ENCODE results near the gene MRPL11. TPM values are rescaled to one million over a fixed set of nuclear protein-coding genes. Genes with fewer than 3 reads are reported as not detected.

Gene MRPL11
- total and polyA plus RNA-seq, 2 of the 13 experiments (the other 11 are each of a cell fraction or from before 2014, with no cell fraction given): 72.9 to 176 TPM

DNA sequence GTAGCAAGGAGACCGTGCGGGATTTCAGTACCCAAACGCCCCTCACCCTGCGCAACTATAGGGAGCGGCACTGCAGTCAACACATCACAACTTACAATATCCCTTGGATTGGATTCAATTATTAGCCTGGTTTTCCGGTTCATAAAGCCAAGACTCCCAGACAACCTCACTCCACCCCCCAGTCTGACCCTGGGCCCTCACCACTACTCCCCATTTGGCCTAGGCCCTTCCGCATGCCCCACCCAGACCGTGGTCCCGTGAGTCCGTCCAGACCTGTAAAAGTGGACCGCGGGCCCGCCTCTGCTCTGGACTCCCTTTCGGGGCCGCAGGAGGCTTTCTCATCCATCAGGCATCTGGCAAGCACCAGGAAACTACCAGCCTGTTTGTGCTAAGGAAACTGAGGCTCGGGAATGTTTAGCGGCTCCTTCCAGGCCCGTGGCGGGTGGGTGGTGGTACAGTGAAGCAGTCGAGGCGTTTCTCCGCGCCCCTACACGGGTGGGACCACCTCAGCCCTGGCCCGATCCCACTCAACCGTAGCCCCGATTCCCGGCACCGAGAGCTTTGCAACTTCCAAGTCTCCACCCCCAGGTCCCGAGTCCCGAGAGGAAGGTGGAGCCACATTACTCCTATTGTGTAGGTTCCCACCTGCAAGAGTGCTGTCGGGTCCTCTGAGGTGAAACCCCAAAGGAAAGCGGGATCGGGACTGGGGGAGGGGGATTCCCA, 40.9 kb upstream of the MRPL11 start:
- DNase-seq (ENCODE audit: low spot score) (peak; percentile 71), FAIRE-seq (no peak), ATAC-seq (peak; percentile 55)
- Histone ChIP-seq H3K4me1 (ENCODE audit: insufficient read depth, low read length) (peaks cover 50% of the 10 kb centered on the region), H2AFZ (ENCODE audit: low read length) (no peak overlapping the region), H3K9me3 (ENCODE audit: low read length) (no peaks in the 10 kb centered on the region), H3K27ac (ENCODE audit: extremely low read length, insufficient read depth, low read length) (peak overlapping the region; percentile 87), H3K27me3 (ENCODE audit: control insufficient read depth in 1 of 2, insufficient read depth in 2 of 2, low read length in 2 of 2) (no peaks in the 10 kb centered on the region), H3K4me2 (ENCODE audit: low read depth, low read length) (peak overlapping the region; percentile 84), H3K9ac (ENCODE audit: insufficient read depth, low read depth, low read length) (peak overlapping the region; percentile 94), H4K20me1 (ENCODE audit: insufficient read depth, low read length) (no peaks in the 10 kb centered on the region; the same call in 1 of the 2 replicates), H3K79me2 (ENCODE audit: insufficient read depth, low read length) (peaks cover 2% of the 10 kb centered on the region), H3K36me3 (replicated peaks in 1 of 2; ENCODE audit: control insufficient read depth in 1 of 2, insufficient read depth in 2 of 2, low read length in 2 of 2) (no peaks in the 10 kb centered on the region; a peak in 2 of 5 replicates), H3K4me3 (replicated peaks in 1 of 3; ENCODE audit: insufficient read depth in 1 of 3, low read depth in 2 of 3, low read length in 3 of 3) (peak overlapping the region; percentile 70 to 93 (median 92))
- WGBS (ENCODE audit: low lambda C conversion rate): 4% methylated on average over 16 of the region's 34 CpGs
- TSS peak; percentile 88 for BruUV-seq (replicated peaks)
- in situ Hi-C loops (cut with HindIII; ENCODE audit: extremely low pct_ligation_motif_present, low pct_unique_long_range_greater_than_20kb): no loop called here
- CTCF ChIA-PET (ENCODE audit: low intra/inter-chr PET ratio, low total read pairs): interaction anchor here (2.8 kb wide), 1 partner anchor 71 kb away, joined by 28 read pairs; no protein-coding TSS in a partner anchor
- POLR2A ChIA-PET: interaction anchor here (0.5 to 1.8 kb wide), 24 partner anchors 9 to 575 kb away, joined by 3 to 48 read pairs (median 6); partner anchors contain the start of genes ACTN3, BBS1, MRPL11 and PELI3
- intact Hi-C loops (cut with micrococcal nuclease; ENCODE audit: unreplicated experiment): loop anchor here (1.0 kb wide), 1 partner anchor 67 kb away; the partner anchor contains the start of genes ACTN3 and ZDHHC24
- TF ChIP-seq, protein P1, sequence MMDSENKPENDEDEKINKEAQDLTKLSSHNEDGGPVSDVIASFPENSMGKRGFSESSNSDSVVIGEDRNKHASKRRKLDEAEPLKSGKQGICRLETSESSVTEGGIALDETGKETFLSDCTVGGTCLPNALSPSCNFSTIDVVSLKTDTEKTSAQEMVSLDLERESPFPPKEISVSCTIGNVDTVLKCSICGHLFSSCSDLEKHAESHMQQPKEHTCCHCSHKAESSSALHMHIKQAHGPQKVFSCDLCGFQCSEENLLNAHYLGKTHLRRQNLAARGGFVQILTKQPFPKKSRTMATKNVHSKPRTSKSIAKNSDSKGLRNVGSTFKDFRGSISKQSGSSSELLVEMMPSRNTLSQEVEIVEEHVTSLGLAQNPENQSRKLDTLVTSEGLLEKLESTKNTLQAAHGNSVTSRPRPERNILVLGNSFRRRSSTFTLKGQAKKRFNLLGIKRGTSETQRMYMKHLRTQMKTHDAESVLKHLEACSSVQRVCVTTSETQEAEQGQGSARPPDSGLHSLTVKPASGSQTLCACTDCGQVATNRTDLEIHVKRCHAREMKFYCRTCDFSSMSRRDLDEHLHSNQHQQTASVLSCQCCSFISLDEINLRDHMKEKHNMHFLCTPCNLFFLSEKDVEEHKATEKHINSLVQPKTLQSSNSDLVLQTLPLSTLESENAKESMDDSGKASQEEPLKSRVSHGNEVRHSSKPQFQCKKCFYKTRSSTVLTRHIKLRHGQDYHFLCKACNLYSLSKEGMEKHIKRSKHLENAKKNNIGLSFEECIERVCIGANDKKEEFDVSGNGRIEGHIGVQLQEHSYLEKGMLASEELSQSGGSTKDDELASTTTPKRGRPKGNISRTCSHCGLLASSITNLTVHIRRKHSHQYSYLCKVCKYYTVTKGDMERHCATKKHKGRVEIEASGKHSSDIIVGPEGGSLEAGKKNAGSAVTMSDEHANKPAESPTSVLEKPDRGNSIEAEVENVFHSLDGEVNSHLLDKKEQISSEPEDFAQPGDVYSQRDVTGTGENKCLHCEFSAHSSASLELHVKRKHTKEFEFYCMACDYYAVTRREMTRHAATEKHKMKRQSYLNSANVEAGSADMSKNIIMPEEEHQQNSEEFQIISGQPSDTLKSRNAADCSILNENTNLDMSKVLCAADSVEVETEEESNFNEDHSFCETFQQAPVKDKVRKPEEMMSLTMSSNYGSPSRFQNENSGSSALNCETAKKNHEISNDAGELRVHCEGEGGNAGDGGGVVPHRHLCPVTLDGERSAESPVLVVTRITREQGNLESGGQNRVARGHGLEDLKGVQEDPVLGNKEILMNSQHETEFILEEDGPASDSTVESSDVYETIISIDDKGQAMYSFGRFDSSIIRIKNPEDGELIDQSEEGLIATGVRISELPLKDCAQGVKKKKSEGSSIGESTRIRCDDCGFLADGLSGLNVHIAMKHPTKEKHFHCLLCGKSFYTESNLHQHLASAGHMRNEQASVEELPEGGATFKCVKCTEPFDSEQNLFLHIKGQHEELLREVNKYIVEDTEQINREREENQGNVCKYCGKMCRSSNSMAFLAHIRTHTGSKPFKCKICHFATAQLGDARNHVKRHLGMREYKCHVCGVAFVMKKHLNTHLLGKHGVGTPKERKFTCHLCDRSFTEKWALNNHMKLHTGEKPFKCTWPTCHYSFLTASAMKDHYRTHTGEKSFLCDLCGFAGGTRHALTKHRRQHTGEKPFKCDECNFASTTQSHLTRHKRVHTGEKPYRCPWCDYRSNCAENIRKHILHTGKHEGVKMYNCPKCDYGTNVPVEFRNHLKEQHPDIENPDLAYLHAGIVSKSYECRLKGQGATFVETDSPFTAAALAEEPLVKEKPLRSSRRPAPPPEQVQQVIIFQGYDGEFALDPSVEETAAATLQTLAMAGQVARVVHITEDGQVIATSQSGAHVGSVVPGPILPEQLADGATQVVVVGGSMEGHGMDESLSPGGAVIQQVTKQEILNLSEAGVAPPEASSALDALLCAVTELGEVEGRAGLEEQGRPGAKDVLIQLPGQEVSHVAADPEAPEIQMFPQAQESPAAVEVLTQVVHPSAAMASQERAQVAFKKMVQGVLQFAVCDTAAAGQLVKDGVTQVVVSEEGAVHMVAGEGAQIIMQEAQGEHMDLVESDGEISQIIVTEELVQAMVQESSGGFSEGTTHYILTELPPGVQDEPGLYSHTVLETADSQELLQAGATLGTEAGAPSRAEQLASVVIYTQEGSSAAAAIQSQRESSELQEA (CRISPR knock-in tag; IDR thresholded peaks at IDR 0.05; ENCODE audit: not compliant biosample characterization): peak; percentile 27
- no peak for TF ChIP-seq ZBTB34 (CRISPR knock-in tag; IDR thresholded peaks at IDR 0.05)
- peak; percentile 31; the same call in 1 of the 2 replicates for TF ChIP-seq ZBTB20 (CRISPR knock-in tag; IDR thresholded peaks at IDR 0.05; ENCODE audit: borderline replicate concordance, low read depth)
- peak; percentile 28; the same call in 1 of the 2 replicates for TF ChIP-seq ZFP82 (CRISPR knock-in tag; IDR thresholded peaks at IDR 0.05; ENCODE audit: borderline replicate concordance)
- TF ChIP-seq SNAI1 (CRISPR knock-in tag; IDR thresholded peaks at IDR 0.05; ENCODE audit: borderline replicate concordance): 0 out of 2 replicates have a peak, but pooled peaks have one; percentile 71
- peak; percentile 58; the same call in 1 of the 2 replicates for TF ChIP-seq RXRB (CRISPR knock-in tag; IDR thresholded peaks at IDR 0.05; ENCODE audit: borderline replicate concordance)
- TF ChIP-seq ARHGAP35 (CRISPR knock-in tag; IDR thresholded peaks at IDR 0.05; ENCODE audit: borderline replicate concordance): peak; percentile 18; the same call in 1 of the 2 replicates
- 0 out of 2 replicates have a peak, but pooled peaks have one; percentile 18 for TF ChIP-seq ZNF225 (CRISPR knock-in tag; IDR thresholded peaks at IDR 0.05)

Data from HepG2 (cell line).